ENCODE results near the gene PRSS22.

- TF ChIP-seq POLR2A (IDR thresholded peaks at IDR 0.05) (no peak), CTCF (IDR thresholded peaks at IDR 0.05) (no peak)
Observed at GRCh38 chr16:2855536-2855935, 2.4 kb downstream of the PRSS22 start.
